ENCODE results near the gene C16orf96. TPM values are rescaled to one million over a fixed set of nuclear protein-coding genes. Genes with fewer than 3 reads are reported as not detected.

Gene C16orf96
- total RNA-seq, 1 experiment from 2014 or later, result 1.4 TPM

DNA sequence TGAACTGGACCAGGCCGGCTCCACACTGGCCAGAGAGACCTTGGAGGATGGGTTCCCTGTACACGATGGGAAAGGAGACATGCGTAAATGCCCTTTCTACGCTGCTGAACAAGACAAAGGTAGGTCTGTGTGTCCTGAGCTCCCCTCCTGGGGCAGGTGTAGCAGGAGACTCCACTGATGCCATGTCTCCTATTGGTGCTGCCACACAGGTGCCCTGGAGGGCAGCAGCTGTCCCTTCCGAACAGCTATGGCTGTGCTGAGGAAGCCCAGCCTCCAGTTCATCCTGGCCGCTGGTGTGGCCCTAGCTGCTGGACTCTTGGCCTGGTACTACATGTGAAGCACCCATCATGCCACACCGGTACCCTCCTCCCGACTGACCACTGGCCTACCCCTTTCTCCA, 46.7 kb upstream of the C16orf96 start:
- Histone ChIP-seq H3K9ac (ENCODE audit: extremely low read depth, insufficient read length, low read length) (no peak overlapping the region), H3T11ph (ENCODE audit: low read length) (no peak overlapping the region), H2AK5ac (ENCODE audit: insufficient read length, low read length) (no peak overlapping the region), H2BK15ac (ENCODE audit: low read depth, low read length) (no peak overlapping the region), H3K56ac (ENCODE audit: insufficient read length, low read depth, low read length) (no peak overlapping the region), H3K27ac (ENCODE audit: insufficient read length, low read depth, low read length) (no peak overlapping the region), H3K4me2 (ENCODE audit: insufficient read depth, insufficient read length, low read length) (no peak overlapping the region), H4K20me1 (ENCODE audit: control insufficient read depth, insufficient read depth, insufficient read length) (no peaks in the 10 kb centered on the region), H2BK12ac (ENCODE audit: insufficient read length, low read depth, low read length) (no peak overlapping the region), H3K23ac (ENCODE audit: insufficient read length, low read depth, low read length) (no peak overlapping the region), H3K4ac (ENCODE audit: low read depth, low read length) (no peak overlapping the region), H4K5ac (ENCODE audit: insufficient read length, low read depth, low read length) (no peak overlapping the region), H3K27me3 (ENCODE audit: insufficient read depth, low read length) (no peaks in the 10 kb centered on the region), H2BK5ac (ENCODE audit: insufficient read length, low read length) (no peak overlapping the region), H4K8ac (replicated peaks; ENCODE audit: insufficient read length, low read depth, low read length) (no peak overlapping the region), H4K91ac (ENCODE audit: insufficient read length, low read depth, low read length) (no peak overlapping the region), H2BK120ac (ENCODE audit: low read depth, low read length, poor library complexity, severe bottlenecking) (no peak overlapping the region), H3K14ac (ENCODE audit: insufficient read depth, low read length) (no peak overlapping the region), H3K9me3 (ENCODE audit: control insufficient read depth, low read depth, low read length) (no peaks in the 10 kb centered on the region), H3K4me1 (ENCODE audit: insufficient read depth, low read length) (no peaks in the 10 kb centered on the region), H3K79me1 (ENCODE audit: insufficient read depth, low read depth, low read length, poor library complexity, severe bottlenecking) (no peaks in the 10 kb centered on the region), H3K18ac (ENCODE audit: insufficient read length, low read depth, low read length) (no peak overlapping the region), H3K23me2 (ENCODE audit: insufficient read length, low read depth, low read length, poor library complexity, severe bottlenecking) (no peaks in the 10 kb centered on the region), H2BK20ac (ENCODE audit: low read depth, low read length, poor library complexity, severe bottlenecking) (no peak overlapping the region), H3K79me2 (ENCODE audit: insufficient read depth, low read length) (no peaks in the 10 kb centered on the region), H2AFZ (ENCODE audit: low read length) (no peak overlapping the region)
- Mint-ChIP-seq H3K27me3 (ENCODE audit: low read depth) (no peaks in the 10 kb centered on the region; the same call in 1 of the 2 replicates), H3K4me1 (peaks cover 9 to 13% of the 10 kb centered on the region in 2 experiments; a peak in 2 of 4 replicates), H3K4me3 (no peak overlapping the region), H3K27ac (no peak overlapping the region), H3K9me3 (no peaks in the 10 kb centered on the region), H3K36me3 (ENCODE audit: insufficient read depth in 1 of 3, low read depth in 3 of 3) (peaks cover 16 to 55% (median 42%) of the 10 kb centered on the region in 3 experiments; a peak in 6 of 7 replicates)
- no peak for DNase-seq
- no peak for TF ChIP-seq CTCF (conservative IDR thresholded peaks at IDR 0.05)
- WGBS (ENCODE audit: extremely low coverage, insufficient read length, low lambda C conversion rate), result no CpG with 5 or more reads among the region's 8 CpGs
